Spleen (tissue), 11 donors: ENCODE measurements around the gene OR52H1. TPM values are rescaled to one million over a fixed set of nuclear protein-coding genes. Genes with fewer than 3 reads are reported as not detected.
"Not testable (repeated sequence)": the region's sequence is repeated elsewhere in the genome, so short reads cannot be mapped to it uniquely, and the experiment has no call there.

Source experiments
- DNase-seq: peaks from one replicate; pipeline ENCODE4 v3.0.0-alpha.2; 2020
- H3K27ac ChIP-seq, 8 donors: fragments of 200-600 bp; sonication (generic) in 7 of 8; 1 replicate in 4 of 8; 2 replicates in 4 of 8; pipeline versions ENCODE4 v1.5.0 to v1.8.0; 2016 to 2021; ENCODE audit warnings: inconsistent platforms in 4 of 8, mild to moderate bottlenecking in 4 of 8, moderate library complexity in 1 of 8
- H3K27me3 ChIP-seq, 7 donors: fragments of 200-600 bp; sonication (generic) in 6 of 7; replicated peaks in 1 of 7; 1 replicate in 4 of 7; 2 replicates in 3 of 7; pipeline versions ENCODE4 v1.5.0 to v1.8.0; 2016 to 2021; ENCODE audit warnings: inconsistent platforms in 3 of 7, mild to moderate bottlenecking in 1 of 7
- H3K36me3 ChIP-seq, 6 donors: fragments of 200-600 bp; sonication (generic) in 5 of 6; 1 replicate in 4 of 6; 2 replicates in 2 of 6; pipeline versions ENCODE4 v1.5.0 to v1.8.0; 2016 to 2021; ENCODE audit warnings: inconsistent platforms in 2 of 6
- H3K4me1 ChIP-seq, 6 donors: fragments of 200-600 bp; sonication (generic) in 5 of 6; 1 replicate in 3 of 6; 2 replicates in 3 of 6; pipeline versions ENCODE4 v1.5.0 to v1.8.0; 2016 to 2021; ENCODE audit warnings: inconsistent platforms in 3 of 6
- H3K4me3 ChIP-seq, 8 donors: fragments of 200-600 bp; sonication (generic) in 7 of 8; 1 replicate in 4 of 8; 2 replicates in 4 of 8; pipeline versions ENCODE4 v1.5.0 to v1.8.0; 2016 to 2021; ENCODE audit warnings: inconsistent platforms in 4 of 8, mild to moderate bottlenecking in 4 of 8, moderate library complexity in 2 of 8
- H3K9me3 ChIP-seq, 8 donors: fragments of 200-600 bp; sonication (generic) in 7 of 8; 1 replicate in 4 of 8; 2 replicates in 4 of 8; pipeline versions ENCODE4 v1.5.0 to v1.8.0; 2016 to 2021; ENCODE audit warnings: inconsistent platforms in 4 of 8
- POLR2A ChIP-seq, 3 donors: fragments of 450-650 bp; IDR thresholded peaks; one replicate each; pipeline ENCODE4 v1.5.1; 2017; ENCODE audit warnings: antibody characterized with exemption in 3 of 3, mild to moderate bottlenecking in 1 of 3
- POLR2AphosphoS5 ChIP-seq, 3 donors: sonication (generic); formaldehyde crosslinking; IDR thresholded peaks; one replicate each; pipeline ENCODE4 v1.5.1; 2017; ENCODE audit warnings: antibody characterized with exemption in 3 of 3
- WGBS, 5 donors: extraction: QIAGEN DNeasy Blood & Tissue Kit in 3 of 5; methylation state at CpG; one replicate each; pipeline versions ENCODE4 v1.1.5 to v1.1.7; 2013 to 2018; 5-methylcytosine and 5-hydroxymethylcytosine counted together
- intact Hi-C: fragments of 100-400 bp; cut with DNase I; formaldehyde crosslinking; loops from one replicate; pipeline ENCODE4 v1.15.0; 2023; ENCODE audit warnings: low total_unique reads
- polyA plus RNA-seq, 3 donors: library from polyadenylated mRNA; stranded (reverse); fragments of 200-250 nt; gene quantifications; one replicate each; pipeline ENCODE4 v1.2.1, GENCODE V29; 2013
- total RNA-seq, 7 donors: library from RNA; depleted of rRNA in 3 of 7; stranded (reverse); fragments of >200 nt in 3 of 7; fragmentation: NEBNext Ultra II Directional in 4 of 7; extraction: Animal tissue kit (Norgen Biotek cat#: 25700) in 4 of 7; gene quantifications; one replicate each; pipeline versions ENCODE4 v1.1.0 to v1.2.1, GENCODE V29; 2016 to 2021
- TF ChIP-seq, protein P1 (sequence below), 11 experiments: fragments of 200-600 bp in 7 of 11; fragments of 450-650 bp in 4 of 11; sonication (generic) in 4 of 11; IDR thresholded peaks in 8 of 11; conservative IDR thresholded peaks in 3 of 11; 1 replicate in 7 of 11; 2 replicates in 4 of 11; pipeline versions ENCODE4 v1.4.0 to v1.8.0; 2016 to 2021; ENCODE audit warnings: antibody characterized with exemption in 11 of 11, inconsistent platforms in 4 of 11, mild to moderate bottlenecking in 1 of 11
- donor health status: healthy with polysubstance abuse.
- donor health status: DM: no; HTN: no; CAD: no; lungs with moderate emphysema.
- donor health status: DM: no; HTN: no; CAD: no.
- donor health status: Bipolar disorder and iron deficiency.
- donor health status: healthy.
- donor health status: DM: no; HTN: no; CAD: no.
- donor health status: DM: yes; HTN: yes; CAD: no.

Gene OR52H1
- total and polyA plus RNA-seq, 10 donors, result 0.27 to 3.3 (median 0.80) TPM; not detected in 3

DNA sequence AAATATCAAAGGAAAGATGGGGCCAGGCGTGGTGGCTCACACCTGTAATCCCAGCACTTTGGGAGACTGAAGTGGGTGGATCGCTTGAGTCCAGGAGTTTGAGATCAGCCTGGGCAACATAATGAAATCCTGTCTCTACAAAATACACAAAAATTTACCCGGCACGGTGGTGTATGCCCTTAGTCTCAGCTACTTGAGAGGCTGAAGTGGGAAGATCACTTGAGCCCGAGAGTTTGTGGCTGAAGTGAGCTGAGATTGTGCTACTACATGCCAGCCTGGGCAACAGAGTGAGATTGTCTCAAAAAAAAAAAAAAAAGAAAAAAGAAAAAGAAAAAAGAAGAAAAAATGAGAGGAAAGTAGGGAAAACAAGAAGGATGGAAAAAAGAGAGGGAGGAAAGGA, 44.3 kb upstream of the OR52H1 start:
- intact Hi-C loops, result no loop called here
- peaks cover 0 to 17% (median 6%) of the 10 kb centered on the region in 6 donors for H3K4me1 ChIP-seq
- H3K4me3 ChIP-seq, result no peak overlapping the region
- H3K27ac ChIP-seq, result no peak overlapping the region
- no peak for DNase-seq
- no peaks in the 10 kb centered on the region for H3K9me3 ChIP-seq
- no peaks in the 10 kb centered on the region for H3K36me3 ChIP-seq
- H3K27me3 ChIP-seq, result peaks cover 0 to 7% (median 0%) of the 10 kb centered on the region in 7 donors
- 75 to 95% (median 87%) methylated on average over 5 of the region's 5 CpGs for WGBS, 5 donors
- no peak for TF ChIP-seq POLR2AphosphoS5 (IDR thresholded peaks at IDR 0.05)
- TF ChIP-seq, protein P1, sequence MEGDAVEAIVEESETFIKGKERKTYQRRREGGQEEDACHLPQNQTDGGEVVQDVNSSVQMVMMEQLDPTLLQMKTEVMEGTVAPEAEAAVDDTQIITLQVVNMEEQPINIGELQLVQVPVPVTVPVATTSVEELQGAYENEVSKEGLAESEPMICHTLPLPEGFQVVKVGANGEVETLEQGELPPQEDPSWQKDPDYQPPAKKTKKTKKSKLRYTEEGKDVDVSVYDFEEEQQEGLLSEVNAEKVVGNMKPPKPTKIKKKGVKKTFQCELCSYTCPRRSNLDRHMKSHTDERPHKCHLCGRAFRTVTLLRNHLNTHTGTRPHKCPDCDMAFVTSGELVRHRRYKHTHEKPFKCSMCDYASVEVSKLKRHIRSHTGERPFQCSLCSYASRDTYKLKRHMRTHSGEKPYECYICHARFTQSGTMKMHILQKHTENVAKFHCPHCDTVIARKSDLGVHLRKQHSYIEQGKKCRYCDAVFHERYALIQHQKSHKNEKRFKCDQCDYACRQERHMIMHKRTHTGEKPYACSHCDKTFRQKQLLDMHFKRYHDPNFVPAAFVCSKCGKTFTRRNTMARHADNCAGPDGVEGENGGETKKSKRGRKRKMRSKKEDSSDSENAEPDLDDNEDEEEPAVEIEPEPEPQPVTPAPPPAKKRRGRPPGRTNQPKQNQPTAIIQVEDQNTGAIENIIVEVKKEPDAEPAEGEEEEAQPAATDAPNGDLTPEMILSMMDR (IDR thresholded peaks at IDR 0.05 in 8 of 11, conservative IDR thresholded peaks at IDR 0.05 in 3 of 11), result no peak
- no peak for TF ChIP-seq POLR2A (IDR thresholded peaks at IDR 0.05)

DNA sequence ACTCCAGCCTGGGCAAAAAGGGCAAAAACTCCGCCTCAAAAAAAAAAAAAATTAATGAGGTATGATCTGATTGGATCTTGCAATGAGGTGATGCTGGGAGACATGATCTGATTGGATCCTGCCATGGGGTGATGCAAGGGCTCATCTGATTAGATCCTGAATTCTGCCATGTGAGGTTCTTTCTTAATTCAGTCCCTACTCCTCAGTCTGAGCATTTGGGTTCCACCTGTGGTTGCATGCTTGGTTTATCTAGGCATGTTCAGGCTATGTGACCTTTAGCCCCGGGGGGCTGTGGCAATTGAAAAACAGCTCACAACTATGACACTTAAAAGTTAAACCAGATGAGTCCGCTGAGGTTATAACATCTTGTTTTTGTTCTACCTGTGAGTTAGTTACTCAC, 43.3 kb upstream of the OR52H1 start:
- 63 to 93% (median 73%) methylated on average over 3 of the region's 3 CpGs for WGBS, 5 donors
- H3K27me3 ChIP-seq, result peaks cover 0 to 4% (median 0%) of the 10 kb centered on the region in 7 donors
- no peak overlapping the region for H3K27ac ChIP-seq
- H3K36me3 ChIP-seq, result no peaks in the 10 kb centered on the region
- no peak for DNase-seq
- no peak overlapping the region for H3K4me3 ChIP-seq
- H3K4me1 ChIP-seq, result peaks cover 0 to 7% (median 2%) of the 10 kb centered on the region in 6 donors
- no peaks in the 10 kb centered on the region for H3K9me3 ChIP-seq
- intact Hi-C loops, result no loop called here
- TF ChIP-seq POLR2AphosphoS5 (IDR thresholded peaks at IDR 0.05), result no peak
- TF ChIP-seq, protein P1 (IDR thresholded peaks at IDR 0.05 in 8 of 11, conservative IDR thresholded peaks at IDR 0.05 in 3 of 11), result no peak
- no peak for TF ChIP-seq POLR2A (IDR thresholded peaks at IDR 0.05)

DNA sequence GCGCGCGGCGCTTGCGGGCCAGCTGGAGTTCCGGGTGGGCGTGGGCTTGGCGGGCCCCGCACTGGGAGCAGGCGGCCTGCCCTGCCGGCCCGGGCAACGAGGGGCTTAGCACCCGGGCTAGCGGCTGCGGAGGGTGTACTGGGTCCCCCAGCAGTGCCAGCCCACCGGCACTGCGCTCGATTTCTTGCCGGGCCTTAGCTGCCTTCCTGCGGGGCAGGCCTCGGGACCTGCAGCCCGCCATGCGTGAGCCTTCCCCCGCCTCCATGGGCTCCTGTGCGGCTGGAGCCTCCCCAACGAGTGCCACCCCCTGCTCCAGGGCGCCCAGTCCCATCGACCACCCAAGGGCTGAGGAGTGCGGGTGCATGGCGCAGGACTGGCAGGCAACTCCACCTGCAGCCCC, 41.6 kb upstream of the OR52H1 start:
- 94 to 98% (median 97%) methylated on average over 5 to 31 of the region's 31 CpGs for WGBS, 5 donors
- DNase-seq, H3K36me3 ChIP-seq, H3K4me1 ChIP-seq, H3K27me3 ChIP-seq, H3K4me3 ChIP-seq, intact Hi-C loops, H3K27ac ChIP-seq, H3K9me3 ChIP-seq: not testable (repeated sequence)

DNA sequence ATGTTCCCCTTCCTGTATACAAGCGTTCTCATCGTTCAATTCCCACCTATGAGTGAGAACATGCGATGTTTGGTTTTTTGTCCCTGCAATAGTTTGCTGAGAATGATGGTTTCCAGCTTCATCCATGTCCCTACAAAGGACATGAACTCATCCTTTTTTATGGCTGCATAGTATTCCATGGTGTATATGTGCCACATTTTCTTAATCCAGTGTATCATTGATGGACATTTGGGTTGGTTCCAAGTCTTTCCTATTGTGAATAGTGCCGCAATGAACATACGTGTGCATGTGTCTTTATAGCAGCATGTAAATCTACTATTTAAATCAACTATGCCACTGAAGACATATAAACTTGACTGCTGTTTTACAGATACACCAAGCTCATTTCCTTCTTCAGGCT, 36.1 kb upstream of the OR52H1 start:
- H3K36me3 ChIP-seq, H3K9me3 ChIP-seq, H3K4me1 ChIP-seq, H3K27me3 ChIP-seq, H3K4me3 ChIP-seq, H3K27ac ChIP-seq, DNase-seq, intact Hi-C loops: not testable (repeated sequence)
- 65 to 91% (median 84%) methylated on average over 5 of the region's 5 CpGs for WGBS, 5 donors

DNA sequence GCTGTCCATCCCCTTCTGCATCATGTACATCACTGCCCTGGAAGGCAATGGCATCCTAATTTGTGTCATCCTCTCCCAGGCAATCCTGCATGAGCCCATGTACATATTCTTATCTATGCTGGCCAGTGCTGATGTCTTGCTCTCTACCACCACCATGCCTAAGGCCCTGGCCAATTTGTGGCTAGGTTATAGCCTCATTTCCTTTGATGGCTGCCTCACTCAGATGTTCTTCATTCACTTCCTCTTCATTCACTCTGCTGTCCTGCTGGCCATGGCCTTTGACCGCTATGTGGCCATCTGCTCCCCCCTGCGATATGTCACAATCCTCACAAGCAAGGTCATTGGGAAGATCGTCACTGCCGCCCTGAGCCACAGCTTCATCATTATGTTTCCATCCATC, 32.7 kb upstream of the OR52H1 start:
- peaks cover 0 to 4% (median 0%) of the 10 kb centered on the region in 8 donors for H3K9me3 ChIP-seq
- H3K4me3 ChIP-seq, result no peak overlapping the region
- intact Hi-C loops, result no loop called here
- H3K36me3 ChIP-seq, result no peaks in the 10 kb centered on the region
- no peak for TF ChIP-seq POLR2AphosphoS5 (IDR thresholded peaks at IDR 0.05)
- TF ChIP-seq, protein P1 (IDR thresholded peaks at IDR 0.05 in 8 of 11, conservative IDR thresholded peaks at IDR 0.05 in 3 of 11), result no peak
- TF ChIP-seq POLR2A (IDR thresholded peaks at IDR 0.05), result no peak
- H3K27me3 ChIP-seq, result no peaks in the 10 kb centered on the region
- WGBS, 5 donors, result 76 to 81% (median 80%) methylated on average over 4 of the region's 4 CpGs
- no peak for DNase-seq
- no peak overlapping the region for H3K27ac ChIP-seq
- no peaks in the 10 kb centered on the region for H3K4me1 ChIP-seq
